ENCODE data around the gene RUVBL1. TPM values are rescaled to one million over a fixed set of nuclear protein-coding genes. Genes with fewer than 3 reads are reported as not detected.

Gene RUVBL1
- total RNA-seq, 1 donor from 2014 or later, result 57.9 TPM

DNA sequence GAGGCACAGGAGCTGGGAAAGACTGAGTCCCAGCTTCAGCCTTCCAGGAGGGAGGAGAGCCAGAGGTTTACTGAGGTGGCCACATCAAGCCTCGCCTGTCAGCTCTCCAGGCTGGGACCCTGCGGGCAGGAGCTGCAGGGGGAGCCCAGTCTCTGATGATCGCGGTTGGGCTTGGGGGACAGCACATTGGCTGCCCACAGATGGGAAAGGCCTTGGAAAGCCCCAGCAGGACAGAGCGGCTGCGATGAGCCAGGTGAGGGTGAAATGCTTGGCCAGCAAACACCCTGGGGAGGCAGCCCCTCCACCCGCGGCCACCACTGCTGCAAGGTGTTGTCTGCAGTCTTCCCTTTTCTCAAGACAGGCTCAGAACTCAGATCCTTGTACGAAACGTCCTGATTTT, 40.2 kb downstream of the RUVBL1 start:
- no peak for DNase-seq (ENCODE audit: low read depth)

DNA sequence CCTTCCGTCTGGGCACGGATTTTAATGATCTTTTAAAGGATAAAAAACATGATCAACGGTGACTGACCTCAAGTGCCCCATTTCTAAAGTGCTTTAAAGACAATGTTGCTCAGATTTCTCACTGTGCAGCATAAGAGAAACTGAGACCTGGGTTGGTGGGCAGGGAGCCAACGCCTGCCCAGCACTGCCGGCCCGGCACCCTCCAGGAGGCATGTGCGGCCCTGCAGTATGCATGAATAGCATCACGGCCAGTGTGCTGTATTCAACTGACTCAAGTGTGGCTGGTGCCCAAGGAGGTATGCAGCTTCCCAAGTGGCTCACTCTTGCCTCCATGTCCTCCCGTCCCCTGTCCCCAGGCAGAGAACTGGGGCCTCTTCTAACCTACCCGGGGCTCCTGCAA, 41.1 kb downstream of the RUVBL1 start:
- no peak for DNase-seq (ENCODE audit: low read depth)

DNA sequence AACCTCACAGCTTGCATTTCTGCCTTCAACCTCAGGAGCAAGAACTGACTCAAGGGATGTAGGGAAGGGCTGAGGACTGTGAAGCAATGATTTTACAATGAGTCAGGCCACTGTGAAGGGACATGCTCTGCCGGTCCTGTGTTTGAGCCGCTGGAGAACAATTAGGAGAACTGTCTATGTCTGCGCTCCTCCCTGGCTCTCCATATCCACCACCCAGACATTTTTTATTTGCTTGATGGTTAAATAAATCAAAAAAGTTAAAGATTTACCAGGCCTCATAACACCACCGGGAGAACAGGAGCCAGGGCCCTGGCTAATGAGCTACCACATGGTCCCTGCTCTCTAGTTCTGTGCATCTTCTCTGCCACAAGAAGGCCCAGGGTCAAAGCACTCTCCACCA, 41.8 kb downstream of the RUVBL1 start:
- no peak for DNase-seq (ENCODE audit: low read depth)

DNA sequence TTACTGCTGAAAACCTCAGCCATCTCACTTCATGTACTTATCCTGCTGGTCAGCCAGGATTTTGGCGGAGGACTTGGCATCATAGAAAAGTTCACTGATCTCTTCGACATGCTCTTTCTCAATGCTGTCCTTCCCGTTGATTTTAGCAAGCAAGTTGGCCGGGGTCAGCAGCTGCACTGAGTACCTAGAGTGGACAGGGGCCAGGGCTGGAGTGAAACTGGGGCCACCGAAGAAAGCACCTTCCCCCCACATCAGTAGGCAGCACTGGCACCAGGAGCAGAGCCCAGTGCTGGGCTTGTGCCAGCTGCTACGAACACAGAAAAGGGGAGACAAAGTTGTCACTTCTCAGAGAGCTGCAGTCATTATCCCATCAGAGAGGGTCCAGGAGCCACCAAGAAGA, 42.4 kb downstream of the RUVBL1 start:
- no peak for DNase-seq (ENCODE audit: low read depth)

DNA sequence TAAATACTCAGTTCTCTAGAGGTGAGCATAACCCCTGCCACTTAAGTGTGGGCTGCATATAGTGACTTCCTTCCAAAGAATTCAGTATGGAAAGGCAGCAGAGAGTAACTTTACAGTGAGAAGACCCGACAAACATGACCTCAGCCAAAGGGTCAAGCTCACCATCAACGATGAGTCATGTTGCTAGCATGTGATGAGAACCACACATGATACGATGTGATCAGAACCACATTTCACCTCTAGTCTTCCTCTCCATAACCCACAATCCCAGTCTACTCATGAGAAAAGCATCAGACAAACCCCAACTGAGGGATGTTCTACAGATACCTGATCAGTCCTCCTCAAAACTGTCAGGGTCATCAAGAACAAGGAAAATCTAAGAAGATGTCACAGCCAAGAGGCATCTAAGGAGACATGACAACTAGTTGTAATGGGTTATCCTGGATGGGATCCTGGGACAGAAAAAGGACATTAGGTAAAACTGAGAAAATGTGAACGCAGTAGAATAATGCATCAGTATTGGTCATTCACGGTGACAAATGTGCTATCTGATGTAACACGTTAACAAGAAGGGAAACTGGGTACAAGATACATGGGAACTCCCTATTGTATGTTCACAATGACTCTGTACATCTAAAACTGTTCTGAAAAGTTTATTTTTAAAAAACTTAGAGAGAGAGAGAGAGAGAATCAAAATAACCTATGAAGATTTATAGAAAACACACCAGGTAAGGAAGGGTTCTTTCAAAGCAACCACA, 43.1 kb downstream of the RUVBL1 start:
- DNase-seq (ENCODE audit: low read depth), result peak; percentile 81

DNA sequence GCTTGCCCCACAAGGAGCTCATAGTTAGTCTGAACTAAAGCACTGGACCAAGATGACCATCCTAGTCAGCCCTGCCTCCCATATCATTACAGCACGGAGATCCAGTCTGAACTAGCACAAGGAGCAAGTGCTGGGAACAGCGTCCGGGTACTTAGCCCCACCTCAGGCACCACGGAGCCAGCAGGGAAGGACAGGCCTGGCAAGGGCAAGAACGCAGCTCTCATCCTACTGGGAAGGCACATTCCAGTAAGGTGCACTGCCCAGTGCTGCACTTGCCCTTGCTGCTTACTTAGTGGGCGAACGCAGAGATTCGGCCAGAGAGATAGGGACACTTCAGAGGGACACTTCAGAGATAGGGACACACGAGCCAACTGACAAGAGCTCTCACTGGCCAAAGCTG, 43.8 kb downstream of the RUVBL1 start:
- no peak for DNase-seq (ENCODE audit: low read depth)

DNA sequence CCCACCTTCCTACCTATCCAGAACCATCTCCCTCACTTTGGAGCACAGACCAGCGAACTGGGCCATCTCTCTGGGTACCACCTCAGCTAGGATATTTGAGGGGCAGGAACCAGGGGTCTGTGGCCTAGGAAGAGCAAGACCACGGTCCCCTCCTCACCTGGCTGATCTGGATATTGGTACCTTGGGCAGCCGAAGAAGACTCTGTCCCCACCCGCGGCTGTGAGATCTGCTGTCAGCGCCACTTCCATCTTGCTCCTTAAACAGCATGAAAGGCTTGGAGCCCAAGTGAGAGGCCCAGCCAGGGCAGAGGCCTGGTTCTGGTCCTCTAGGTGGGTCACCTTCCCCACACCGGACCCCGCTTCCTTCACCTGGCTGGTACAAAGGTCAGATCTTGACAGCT, 44.7 kb downstream of the RUVBL1 start:
- DNase-seq (ENCODE audit: low read depth), result no peak

DNA sequence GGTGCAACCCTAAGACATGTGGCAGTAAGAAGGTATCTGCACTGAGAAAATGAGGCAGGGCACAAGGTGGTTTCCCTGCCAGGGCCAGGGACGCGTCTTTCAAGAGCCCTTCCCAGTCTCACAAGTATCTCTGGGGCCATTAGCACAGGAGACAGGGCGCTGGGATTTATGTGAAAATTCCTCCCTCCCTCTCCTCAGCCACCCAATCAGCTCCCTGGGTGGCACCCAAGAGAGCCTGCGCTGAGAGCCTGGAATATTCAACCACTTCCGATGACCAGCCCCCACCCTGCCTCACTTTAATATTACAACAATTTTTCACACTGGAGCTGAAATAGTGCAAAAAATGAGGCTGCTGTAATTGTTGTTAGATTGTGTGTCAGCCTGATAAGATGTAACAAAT, 45.3 kb downstream of the RUVBL1 start:
- no peak for DNase-seq (ENCODE audit: low read depth)

DNA sequence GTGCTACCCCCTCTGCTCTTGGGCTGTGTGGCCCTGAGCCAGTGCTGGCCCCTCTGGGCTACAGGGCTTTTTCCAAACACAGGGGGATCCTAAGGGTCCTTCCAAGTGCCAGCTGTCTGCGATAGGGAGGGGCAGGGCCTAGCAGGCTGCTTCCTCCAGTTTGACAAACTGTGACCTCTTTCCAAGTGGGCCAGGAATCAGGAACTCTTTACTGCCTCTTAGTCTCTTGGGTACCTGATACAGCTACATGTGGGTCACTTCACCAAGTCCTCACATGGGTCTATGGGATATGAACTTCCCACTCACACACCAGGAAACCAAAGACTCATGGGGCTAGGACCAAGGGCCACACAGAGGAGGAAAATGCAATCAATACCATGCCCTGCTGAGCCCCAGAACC, 45.9 kb downstream of the RUVBL1 start:
- no peak for DNase-seq (ENCODE audit: low read depth)

DNA sequence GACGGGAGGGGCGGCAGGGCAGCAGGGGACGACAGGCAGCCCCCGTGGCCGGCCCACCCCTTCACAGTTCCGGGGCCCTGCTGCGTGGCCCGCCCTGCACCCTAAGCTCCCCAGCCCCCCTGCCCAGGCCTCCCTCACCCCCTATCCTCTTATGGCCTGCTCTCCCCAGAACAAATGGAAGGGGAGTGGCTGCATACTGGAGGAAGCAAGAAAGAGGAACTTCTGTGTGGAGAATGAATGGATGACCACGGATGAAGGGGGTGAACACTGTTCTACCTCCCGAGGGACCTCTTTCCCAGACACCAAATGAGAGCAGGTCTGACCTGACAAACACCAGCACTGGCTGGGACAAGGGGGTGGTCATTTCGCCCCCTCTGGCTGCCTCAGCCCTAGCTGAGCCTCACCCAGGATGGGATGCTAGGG, 46.4 kb downstream of the RUVBL1 start:
- no peak for DNase-seq (ENCODE audit: low read depth)

DNA sequence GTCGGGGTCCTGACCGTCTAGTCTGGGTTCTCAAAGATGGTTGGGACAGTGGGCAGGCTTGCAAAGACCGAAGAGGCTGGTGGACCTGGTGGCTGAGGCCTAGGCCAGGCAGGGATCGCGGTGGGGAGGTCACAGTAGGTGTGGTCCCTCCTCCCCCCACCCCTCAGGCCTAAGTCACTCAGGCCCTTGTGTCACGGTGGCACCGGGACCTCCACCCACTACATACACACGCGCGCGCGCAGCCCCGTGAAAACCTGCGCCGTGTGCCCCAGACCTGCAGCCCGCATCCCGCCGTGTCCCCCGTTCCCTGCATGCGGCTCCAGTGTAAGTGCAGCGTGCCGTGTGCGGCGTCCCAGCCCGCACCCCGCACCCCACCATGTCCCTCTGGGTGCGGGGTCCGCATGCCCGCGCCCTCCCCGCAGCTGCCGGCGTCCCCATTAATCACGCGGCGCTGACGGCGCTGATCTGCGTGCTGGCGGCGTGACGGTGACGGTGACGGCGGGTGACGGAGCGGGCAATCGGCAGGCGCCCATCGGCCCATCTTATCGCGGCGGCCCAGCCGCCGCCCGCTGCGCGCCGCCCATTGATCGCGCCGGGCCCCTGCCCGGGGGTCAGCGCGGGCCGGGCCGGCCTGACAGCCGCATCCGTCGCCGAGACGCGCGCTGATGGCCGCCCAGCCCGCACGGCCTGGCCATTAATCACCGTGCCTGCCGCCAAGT, 47.0 kb downstream of the RUVBL1 start:
- DNase-seq (ENCODE audit: low read depth), result no peak

DNA sequence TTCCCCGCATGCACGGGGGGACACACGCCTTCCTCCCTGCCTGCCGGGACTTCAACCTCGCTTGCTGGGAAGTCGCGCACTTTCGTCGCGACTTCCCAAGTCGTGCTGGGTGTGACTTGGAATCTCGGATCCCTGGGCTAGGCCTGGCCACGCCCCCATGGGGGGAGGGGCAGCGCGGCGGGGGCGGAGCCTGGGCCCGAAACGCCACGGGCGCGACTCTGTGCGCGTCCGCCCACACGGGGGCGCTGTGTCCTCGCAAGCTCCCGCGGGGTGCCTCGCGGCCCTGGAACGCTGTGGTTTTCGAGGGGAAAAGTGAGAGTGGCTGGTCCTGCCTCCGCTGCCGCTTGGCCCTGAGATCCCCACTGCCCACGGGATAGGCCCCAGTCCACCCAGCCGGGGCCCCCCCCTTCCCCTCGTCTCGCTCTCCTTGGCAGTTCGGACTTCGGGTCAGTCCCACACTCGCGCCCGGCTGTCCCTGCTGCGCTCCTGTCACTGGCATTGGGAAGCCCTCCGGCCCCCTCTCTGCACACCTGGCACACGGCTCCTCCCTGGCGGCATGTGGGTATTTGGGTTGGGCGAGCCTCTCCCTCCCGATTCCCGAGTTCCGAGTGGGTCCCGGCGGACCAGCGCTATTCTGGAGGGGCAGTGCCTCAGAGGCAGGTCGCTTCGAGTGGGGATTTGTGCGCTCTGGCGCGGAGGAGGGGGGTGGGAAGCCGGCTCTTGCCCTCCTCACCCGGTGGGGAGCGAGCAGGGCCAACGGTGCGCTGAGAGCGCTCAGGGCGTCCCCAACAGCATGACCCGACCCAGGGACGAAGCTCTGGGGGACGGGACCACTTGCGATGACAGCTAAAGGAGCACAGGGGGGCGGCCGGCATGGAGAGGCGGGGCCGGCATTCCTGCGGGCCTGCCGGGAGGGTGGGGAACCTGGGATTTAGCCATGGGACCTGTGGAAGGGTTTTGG, 47.8 kb downstream of the RUVBL1 start:
- peak; percentile 32 for DNase-seq (ENCODE audit: low read depth)

DNA sequence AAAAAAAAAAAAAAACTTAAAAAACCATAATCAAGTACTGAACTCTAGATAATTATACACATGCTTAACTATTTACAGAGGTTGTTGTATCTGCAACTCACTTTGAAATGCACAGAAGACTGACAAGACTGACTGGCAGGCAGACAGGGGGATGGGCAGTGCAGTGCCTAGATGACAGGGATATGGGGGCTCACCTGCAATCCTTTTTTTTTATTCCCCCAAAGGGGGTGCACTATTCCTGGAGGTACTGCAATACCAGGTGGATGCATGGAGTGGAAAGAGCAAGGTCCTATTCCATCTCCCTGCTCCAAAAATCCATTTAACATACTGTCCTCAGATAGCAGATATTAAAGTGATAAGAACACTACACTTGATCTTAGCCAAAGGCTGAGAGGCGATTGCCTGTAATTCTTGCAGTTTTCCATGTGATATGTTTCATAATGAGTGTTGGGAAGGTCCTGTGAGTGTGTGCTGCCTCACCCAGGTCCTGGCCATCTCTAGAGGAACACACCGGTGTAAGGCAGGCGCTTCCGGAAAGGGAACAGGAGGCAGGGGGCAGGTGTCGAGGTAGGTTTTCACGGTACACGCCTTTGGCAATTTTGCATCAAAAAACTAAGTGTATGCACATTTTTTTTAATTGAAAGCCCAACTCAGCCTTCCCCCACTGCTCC, 48.6 kb downstream of the RUVBL1 start:
- DNase-seq (ENCODE audit: low read depth), result no peak

DNA sequence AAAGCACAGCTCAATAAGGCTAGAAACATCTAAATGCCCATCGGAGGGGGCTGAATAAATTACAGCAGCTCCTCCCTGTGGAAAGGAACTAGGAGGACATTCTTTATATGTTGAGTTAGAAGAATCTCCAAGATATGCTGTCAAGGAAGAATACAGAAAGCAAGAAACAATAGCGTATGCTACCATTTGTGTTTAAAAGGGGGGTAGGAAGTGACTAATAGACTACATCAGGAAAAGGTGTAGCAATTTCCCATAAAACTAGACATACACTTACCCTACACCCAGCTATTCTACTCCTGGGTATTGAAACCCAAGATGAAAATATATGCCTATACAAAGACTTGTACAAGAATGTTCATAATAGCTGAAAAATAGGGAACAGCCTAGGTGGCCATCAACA, 49.8 kb downstream of the RUVBL1 start:
- no peak for DNase-seq (ENCODE audit: low read depth)

DNA sequence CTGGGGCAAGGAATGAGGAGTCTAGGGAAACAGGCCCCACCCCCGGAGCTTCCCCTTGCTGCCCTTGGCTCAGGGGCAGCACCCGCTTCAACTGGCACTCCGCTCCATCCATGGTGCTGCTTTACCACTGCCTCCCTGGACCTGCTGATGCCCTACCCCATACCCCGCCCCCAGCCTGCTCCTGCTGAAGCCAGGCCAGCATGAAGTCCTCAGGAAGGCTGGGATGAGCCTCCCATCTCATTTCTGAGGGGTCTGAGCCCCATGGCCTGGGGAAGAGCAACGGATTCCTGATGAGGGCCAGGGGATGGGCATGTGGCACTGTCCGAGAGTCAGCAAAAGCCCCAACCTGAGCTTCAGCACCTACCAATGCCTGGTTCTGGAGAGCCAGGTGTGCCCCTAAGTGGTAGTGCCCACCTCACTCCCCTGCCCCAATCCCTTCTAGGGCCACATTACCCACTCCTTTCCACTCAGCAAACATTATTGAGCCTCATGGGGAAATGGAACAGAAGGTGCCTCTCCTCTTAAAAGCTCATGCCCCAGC, 50.4 kb downstream of the RUVBL1 start:
- DNase-seq (ENCODE audit: low read depth), result no peak

DNA sequence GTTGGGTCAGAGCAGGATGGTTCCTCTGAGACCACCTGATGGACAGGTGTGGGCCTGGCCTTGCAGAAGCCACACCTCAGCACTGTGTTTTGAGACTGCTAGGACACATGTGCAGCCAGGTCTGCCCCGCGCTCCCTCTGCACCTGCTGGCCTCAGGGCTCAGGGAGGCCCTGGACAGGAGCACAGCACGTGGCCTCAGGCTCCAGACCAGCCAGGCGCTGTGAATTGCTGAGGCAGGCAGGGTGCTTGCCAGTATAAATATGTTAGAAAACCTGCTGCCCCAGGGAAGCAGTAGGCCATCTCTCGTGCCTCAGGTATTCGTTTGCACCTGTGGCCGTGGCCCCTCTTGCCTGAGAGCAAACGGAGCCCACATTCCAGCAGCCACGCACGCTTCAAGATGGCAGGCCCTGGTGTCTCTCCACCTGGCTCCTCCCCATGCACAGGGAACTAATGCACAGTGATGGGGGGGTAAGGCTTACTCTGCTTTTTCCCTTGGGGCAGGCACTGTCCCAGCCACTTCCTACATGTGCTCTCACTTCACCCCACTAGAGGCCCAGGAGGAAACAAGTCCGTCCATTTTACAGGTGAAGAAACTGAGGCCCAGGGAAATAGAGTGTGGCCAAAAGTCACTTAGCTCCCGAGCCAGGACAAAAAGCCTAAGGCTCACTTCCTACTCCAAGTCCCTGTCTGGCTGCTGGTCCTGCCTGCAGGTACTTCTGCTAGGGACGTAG, 51.0 kb downstream of the RUVBL1 start:
- no peak for DNase-seq (ENCODE audit: low read depth)

DNA sequence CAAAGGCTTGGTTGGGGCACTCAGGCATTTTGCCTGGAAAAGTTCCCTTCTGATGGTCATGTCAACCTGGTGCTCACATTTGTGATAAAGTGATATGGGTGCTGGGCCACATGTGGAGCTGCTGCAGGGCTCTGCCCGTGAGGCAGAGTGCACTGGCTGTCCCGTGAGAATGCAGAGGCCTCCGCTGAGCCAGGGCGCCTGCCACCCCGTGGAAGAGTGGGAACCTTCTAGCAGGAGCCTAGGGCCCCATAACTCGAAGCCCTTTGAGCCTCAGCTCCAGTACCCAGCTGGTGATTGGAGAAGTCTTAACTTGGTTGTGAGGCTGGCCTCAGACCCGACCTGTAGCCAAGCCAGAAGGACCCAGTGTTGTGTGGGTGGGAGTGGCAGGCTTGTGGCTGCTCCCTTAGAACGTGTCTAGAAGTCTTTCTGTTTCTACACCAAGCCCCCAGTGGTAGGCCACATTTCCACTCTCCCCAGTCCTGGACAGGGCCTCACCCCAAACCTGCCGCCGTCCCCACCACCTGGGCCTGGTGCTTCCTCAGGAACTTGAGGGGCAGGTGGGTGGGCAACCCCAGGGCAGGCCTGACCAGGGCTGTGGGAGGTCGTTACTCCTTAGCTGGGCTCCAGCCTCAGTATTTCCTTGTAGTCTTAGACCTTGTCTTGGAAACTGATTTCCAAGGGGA, 51.7 kb downstream of the RUVBL1 start:
- no peak for DNase-seq (ENCODE audit: low read depth)

DNA sequence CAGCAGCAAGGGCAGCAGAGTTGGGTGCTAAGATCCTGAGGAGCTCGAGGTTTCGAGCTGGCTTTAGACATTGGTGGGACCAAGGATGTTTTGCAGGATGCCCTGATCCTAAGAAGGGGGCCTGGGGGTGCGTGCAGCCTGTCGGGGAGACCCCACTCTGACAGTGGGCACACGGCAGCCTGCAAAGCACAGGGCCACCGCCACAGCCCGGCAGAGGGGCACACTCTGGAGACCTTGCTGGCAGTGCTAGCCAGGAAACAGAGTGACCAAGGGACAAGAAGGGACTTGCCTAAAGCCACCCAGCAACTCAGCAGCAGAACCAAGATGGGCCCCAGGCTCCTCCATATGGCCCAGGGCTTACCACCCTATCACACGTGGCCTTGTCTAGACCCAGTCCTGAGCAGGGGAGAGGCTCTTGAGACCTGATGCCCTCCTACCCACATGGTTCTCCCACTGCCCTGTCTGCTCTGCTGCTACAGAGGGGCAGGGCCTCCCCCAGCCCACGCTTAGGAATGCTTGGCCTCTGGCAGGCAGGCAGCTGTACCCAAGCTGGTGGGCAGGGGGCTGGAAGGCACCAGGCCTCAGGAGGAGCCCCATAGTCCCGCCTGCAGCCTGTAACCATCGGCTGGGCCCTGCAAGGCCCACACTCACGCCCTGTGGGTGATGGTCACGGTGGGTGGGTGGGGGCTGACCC, 52.6 kb downstream of the RUVBL1 start:
- no peak for DNase-seq (ENCODE audit: low read depth)

DNA sequence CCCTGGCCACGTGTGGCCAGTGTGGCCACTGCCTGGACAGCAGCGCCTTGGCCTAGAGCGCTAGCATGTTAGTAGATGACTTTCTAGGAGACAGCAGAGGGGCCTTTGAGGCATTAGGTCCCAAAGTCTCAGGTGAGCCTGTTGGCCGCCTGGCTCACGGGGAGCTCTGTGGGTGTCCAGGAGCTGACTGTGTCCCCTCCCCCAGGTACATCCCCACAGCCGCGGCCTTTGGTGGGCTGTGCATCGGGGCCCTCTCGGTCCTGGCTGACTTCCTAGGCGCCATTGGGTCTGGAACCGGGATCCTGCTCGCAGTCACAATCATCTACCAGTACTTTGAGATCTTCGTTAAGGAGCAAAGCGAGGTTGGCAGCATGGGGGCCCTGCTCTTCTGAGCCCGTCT, 54.3 kb downstream of the RUVBL1 start:
- DNase-seq (ENCODE audit: low read depth), result no peak
